ENCODE measurements around the gene PFDN4.

DNA sequence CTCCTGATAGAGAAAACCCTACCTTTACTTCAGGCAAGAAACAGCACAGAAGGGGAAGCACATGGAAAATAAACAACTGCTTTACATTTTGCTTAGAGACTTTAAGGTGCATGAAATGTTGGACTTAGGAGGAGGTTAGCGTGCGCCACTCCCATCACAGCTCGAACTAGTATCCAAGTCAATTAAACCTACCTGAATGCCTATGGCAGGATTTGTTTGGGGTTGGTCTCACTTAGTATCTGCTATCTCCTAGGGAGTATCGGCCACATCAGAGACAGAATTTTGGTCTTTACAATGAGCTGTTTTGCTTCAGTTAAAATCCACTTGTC, 46.1 kb upstream of the PFDN4 start:
- TF ChIP-seq EZH2phosphoT487 (IDR thresholded peaks at IDR 0.05; ENCODE audit: insufficient read depth, low read depth) (no peak), EZH2 (IDR thresholded peaks at IDR 0.05; ENCODE audit: insufficient read depth, poor library complexity, severe bottlenecking) (no peak)

Measured in GM23248 (cell line).